Ishikawa (cell line): ENCODE results near the gene TERT.

ENCODE experiments used
- CEBPB ChIP-seq: IDR thresholded peaks from 2 replicates; pipeline ENCODE4 v1.6.1; 2012
- CREB1 ChIP-seq: IDR thresholded peaks from 2 replicates; pipeline ENCODE4 v1.6.1; 2012; ENCODE audit warnings: low read depth
- EGR1 ChIP-seq: IDR thresholded peaks from 2 replicates; pipeline ENCODE4 v1.6.1; 2012
- EP300 ChIP-seq: IDR thresholded peaks from 2 replicates; pipeline ENCODE4 v1.6.1; 2012; ENCODE audit warnings: borderline replicate concordance
- FOXM1 ChIP-seq: IDR thresholded peaks from 2 replicates; pipeline ENCODE4 v1.6.1; 2012; ENCODE audit warnings: low read depth, borderline replicate concordance
- NFIC ChIP-seq: IDR thresholded peaks from 2 replicates; pipeline ENCODE4 v1.6.1; 2012
- RAD21 ChIP-seq: IDR thresholded peaks from 2 replicates; pipeline ENCODE4 v1.6.1; 2012; ENCODE audit warnings: low read depth
- TAF1 ChIP-seq: IDR thresholded peaks from 2 replicates; pipeline ENCODE4 v1.6.1; 2012; ENCODE audit warnings: low read depth, mild to moderate bottlenecking
- TCF12 ChIP-seq: IDR thresholded peaks from 2 replicates; pipeline ENCODE4 v1.6.1; 2012; ENCODE audit warnings: low read depth
- TEAD4 ChIP-seq: IDR thresholded peaks from 2 replicates; pipeline ENCODE4 v1.6.1; 2012
- YY1 ChIP-seq: IDR thresholded peaks from 2 replicates; pipeline ENCODE4 v1.6.1; 2012; ENCODE audit warnings: low read depth
- ZBTB7A ChIP-seq: IDR thresholded peaks from 2 replicates; pipeline ENCODE4 v1.6.1; 2012; ENCODE audit warnings: low read depth
- TF ChIP-seq, protein P1 (sequence below): IDR thresholded peaks from 2 replicates; pipeline ENCODE4 v1.6.1; 2012
- TF ChIP-seq, protein P2 (sequence below): IDR thresholded peaks from 2 replicates; pipeline ENCODE4 v1.6.1; 2012; ENCODE audit warnings: low read depth, mild to moderate bottlenecking
- TF ChIP-seq, protein P3 (sequence below): IDR thresholded peaks from 2 replicates; pipeline ENCODE4 v1.6.1; 2012

The TERT gene

DNA sequence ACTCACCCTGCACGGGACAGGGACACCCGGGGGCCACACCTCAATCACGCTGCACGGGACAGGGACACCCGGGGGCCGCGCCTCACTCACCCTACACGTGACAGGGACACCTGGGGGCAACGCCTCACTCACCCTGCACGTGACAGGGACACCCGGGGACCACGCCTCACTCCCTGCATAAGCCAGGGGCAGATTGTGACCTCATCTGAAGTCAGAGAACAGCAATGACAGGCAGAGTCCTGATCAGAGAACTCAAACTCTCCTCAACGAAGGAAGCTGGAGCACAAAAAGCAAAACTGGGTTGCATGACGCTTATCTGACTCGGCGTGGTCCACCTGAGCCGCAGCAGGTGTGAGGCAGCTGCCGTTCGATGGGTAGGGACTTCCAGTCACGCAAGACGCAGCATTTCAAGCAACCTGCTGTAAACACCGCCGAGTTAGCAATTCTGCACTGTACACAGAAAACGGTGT, 3.2 kb downstream of the TERT start:
- TF ChIP-seq, protein P1, sequence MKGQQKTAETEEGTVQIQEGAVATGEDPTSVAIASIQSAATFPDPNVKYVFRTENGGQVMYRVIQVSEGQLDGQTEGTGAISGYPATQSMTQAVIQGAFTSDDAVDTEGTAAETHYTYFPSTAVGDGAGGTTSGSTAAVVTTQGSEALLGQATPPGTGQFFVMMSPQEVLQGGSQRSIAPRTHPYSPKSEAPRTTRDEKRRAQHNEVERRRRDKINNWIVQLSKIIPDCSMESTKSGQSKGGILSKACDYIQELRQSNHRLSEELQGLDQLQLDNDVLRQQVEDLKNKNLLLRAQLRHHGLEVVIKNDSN = 0 out of 2 replicates have a peak, but pooled peaks have one; percentile 26
- TF ChIP-seq NFIC = no peak

DNA sequence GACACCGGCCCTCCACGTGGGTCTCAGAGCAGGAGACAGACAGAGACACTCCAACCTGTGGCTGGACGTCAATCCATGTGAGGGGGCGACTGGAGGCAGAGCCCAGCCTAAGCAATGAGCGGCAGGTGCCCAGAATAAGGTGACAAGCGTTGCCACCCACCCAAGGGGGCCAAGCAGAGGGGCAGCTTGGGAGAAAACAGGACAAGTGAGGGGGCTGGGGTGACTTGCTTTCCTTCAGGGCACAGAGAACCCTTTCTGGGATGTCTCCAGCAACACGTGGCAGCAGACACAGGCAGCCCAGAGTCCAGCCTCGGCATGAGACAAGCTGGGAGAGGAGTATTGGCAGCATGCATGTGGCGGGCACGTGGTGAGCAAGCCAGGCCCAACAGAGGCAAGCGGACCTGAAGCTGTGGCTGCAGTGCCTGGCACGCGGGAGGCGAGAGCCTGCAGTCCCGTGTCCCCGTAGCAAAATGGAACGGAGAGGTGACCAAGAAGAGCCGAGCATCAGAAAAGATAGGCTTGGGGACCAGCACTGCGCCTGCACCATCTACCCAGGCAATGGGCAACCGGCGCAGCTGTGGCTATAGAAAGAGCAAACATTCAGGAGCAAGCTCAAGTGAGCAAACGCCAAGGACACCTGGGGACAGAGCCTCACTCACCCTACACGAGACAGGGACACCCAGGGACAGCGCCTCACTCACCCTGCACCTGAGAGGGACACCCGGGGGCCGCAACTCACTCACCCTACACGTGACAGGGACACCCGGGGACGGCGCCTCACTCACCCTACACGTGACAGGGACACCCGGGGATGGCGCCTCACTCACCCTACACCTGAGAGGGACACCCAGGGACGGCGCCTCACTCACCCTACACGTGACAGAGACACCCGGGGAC, 6.2 kb downstream of the TERT start:
- no peak for TF ChIP-seq TEAD4
- TF ChIP-seq, protein P1 = no peak
- TF ChIP-seq NFIC = no peak
- TF ChIP-seq EGR1 = no peak
- no peak for TF ChIP-seq TAF1
- TF ChIP-seq RAD21 = no peak
- no peak for TF ChIP-seq CREB1
- TF ChIP-seq FOXM1 = no peak

DNA sequence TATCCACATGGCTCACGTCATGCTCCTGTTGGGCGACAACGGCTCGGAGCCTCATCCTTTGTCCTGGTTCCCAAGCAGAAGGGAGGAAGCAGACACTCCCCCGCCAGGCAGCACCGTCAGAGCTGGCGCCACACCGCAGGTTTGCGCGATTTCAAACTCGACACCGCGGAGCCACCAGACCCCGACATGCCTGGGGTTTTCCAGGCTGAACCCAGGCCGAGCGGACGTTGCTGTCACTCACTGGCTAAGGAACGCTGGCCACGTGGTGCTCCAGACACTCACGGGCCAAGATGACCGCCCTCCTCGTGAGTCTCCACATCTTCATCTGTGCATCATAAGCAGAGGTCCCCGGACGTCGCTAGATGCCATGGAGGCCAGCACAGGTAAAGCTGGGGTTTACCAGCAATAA, 9.0 kb downstream of the TERT start:
- TF ChIP-seq CREB1 (no peak), NFIC (no peak), TCF12 (no peak)

DNA sequence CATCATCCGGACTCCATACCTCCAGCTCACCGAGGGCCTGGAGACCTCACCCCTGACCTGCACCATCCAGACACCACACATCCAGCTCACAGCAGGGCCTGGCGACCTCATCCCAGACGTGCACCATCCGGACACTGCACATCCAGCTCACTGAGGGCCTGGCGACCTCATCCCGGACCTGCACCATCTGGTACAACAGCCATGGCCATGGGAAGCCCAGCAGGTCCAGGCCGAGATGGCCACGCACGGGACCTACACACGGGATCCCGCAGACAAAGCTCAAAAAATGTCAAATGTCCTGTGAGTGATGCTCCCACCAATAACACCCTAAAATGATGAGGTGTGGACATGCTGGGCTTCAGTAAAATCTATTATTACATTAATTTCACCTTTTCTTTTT, 9.7 kb downstream of the TERT start:
- TF ChIP-seq TAF1 (no peak), CEBPB (no peak), FOXM1 (no peak), NFIC (no peak), ZBTB7A (no peak), TEAD4 (no peak), RAD21 (no peak), EP300 (no peak), CREB1 (no peak), TCF12 (no peak), EGR1 (no peak), YY1 (no peak)
- TF ChIP-seq, protein P1 = no peak
- TF ChIP-seq, protein P2, sequence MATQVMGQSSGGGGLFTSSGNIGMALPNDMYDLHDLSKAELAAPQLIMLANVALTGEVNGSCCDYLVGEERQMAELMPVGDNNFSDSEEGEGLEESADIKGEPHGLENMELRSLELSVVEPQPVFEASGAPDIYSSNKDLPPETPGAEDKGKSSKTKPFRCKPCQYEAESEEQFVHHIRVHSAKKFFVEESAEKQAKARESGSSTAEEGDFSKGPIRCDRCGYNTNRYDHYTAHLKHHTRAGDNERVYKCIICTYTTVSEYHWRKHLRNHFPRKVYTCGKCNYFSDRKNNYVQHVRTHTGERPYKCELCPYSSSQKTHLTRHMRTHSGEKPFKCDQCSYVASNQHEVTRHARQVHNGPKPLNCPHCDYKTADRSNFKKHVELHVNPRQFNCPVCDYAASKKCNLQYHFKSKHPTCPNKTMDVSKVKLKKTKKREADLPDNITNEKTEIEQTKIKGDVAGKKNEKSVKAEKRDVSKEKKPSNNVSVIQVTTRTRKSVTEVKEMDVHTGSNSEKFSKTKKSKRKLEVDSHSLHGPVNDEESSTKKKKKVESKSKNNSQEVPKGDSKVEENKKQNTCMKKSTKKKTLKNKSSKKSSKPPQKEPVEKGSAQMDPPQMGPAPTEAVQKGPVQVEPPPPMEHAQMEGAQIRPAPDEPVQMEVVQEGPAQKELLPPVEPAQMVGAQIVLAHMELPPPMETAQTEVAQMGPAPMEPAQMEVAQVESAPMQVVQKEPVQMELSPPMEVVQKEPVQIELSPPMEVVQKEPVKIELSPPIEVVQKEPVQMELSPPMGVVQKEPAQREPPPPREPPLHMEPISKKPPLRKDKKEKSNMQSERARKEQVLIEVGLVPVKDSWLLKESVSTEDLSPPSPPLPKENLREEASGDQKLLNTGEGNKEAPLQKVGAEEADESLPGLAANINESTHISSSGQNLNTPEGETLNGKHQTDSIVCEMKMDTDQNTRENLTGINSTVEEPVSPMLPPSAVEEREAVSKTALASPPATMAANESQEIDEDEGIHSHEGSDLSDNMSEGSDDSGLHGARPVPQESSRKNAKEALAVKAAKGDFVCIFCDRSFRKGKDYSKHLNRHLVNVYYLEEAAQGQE = no peak
- TF ChIP-seq, protein P3, sequence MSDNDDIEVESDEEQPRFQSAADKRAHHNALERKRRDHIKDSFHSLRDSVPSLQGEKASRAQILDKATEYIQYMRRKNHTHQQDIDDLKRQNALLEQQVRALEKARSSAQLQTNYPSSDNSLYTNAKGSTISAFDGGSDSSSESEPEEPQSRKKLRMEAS = no peak

DNA sequence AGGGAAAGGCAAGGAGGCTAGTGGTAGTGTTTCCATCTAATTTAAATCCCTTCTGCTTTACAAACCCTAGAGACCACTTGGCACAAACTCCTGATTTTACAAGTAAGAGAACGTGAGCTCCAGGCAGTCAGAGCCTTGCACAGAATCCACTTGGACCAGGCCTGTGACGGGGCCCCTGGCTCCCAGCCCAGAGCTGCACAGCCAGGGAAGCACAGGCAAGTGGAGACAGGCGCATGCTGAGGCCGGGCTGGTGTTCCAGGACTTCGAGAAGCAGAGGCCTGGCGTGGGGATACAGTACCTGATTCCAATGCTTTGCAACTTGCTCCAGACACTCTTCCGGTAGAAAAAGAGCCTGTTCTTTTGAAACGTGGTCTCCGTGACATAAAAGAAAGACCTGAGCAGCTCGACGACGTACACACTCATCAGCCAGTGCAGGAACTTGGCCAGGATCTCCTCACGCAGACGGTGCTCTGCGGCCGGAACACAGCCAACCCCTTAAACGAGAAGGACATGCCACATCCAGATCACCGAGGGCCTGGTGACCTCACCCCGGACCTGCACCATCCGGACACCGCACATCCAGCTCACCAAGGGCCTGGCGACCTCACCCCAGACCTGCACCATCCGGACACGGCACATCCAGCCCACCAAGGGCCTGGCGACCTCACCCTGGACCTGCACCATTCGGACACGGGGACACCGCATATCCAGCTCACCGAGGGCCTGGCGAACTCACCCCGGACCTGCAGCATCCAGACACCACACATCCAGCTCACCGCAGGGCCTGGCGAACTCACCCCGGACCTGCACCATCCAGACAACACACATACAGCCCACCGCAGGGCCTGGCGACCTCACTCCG, 12.5 kb downstream of the TERT start:
- TF ChIP-seq RAD21 (no peak), NFIC (no peak), FOXM1 (no peak), TEAD4 (no peak), CREB1 (no peak), TCF12 (no peak), TAF1 (no peak), EGR1 (no peak)
- TF ChIP-seq, protein P2 = no peak
- TF ChIP-seq, protein P1 = no peak
- TF ChIP-seq, protein P3 = no peak
